GM12878 (cell line): ENCODE results near the gene TTLL12. TPM values are rescaled to one million over a fixed set of nuclear protein-coding genes. Genes with fewer than 3 reads are reported as not detected.

Experiments used
- ATAC-seq: fragments of 200-7000 bp; cut with Tn5 transposase; 3 replicates; pipeline ENCODE4 v1.9.1; 2020; ENCODE audit warnings: mild to moderate bottlenecking, moderate library complexity
- BruUV-seq: library from RNA; stranded (reverse); fragments of 400-500 nt; replicated peaks from 2 replicates; lab custom pipeline; 2021; lab: Mats Ljungman, UMichigan
- CTCF ChIA-PET: fragments of 300-600 bp; sonication (Branson Sonifier 250); formaldehyde crosslinking; extraction: SDS; loops from one replicate; lab custom pipeline; 2021; ENCODE audit warnings: inconsistent platforms; lab: Yijun Ruan, JAX
- POLR2A ChIA-PET: fragments of 350-600 bp; formaldehyde crosslinking; extraction: SDS; loops from one replicate; lab custom pipeline; 2021; ENCODE audit warnings: inconsistent platforms; lab: Charles Lee
- RAD21 ChIA-PET: fragments of 300-600 bp; sonication (Branson Sonifier 250); formaldehyde crosslinking; loops from one replicate; lab custom pipeline; 2023; ENCODE audit warnings: antibody characterized with exemption; ENCODE audit not compliant: unreplicated experiment; lab: Charles Lee
- SMC1A ChIA-PET: fragments of 300-600 bp; sonication (Branson Sonifier 250); formaldehyde crosslinking; loops from one replicate; lab custom pipeline; 2023; ENCODE audit not compliant: unreplicated experiment, uncharacterized antibody; lab: Charles Lee
- DNase-seq: peaks from one replicate; pipeline ENCODE4 v3.0.0-alpha.2; 2011; ENCODE audit warnings: low read depth, low spot score
- FAIRE-seq: peaks from 3 replicates; lab custom pipeline; 2011; peaks lifted over from hg19 to GRCh38; lab: Jason Lieb, UNC
- H2AFZ ChIP-seq: 2 replicates; pipeline ENCODE4 v1.6.0; 2011; ENCODE audit warnings: low read depth, low read length, control low read depth; ENCODE audit not compliant: control insufficient read depth
- H3K27ac ChIP-seq: 2 replicates; pipeline ENCODE4 v1.5.1; 2011; ENCODE audit warnings: control low read depth; ENCODE audit not compliant: control insufficient read depth, insufficient read depth
- H3K27me3 ChIP-seq, 2 experiments: replicated peaks in 1 of 2; 2 replicates each; pipeline versions ENCODE4 v1.6.0 to v1.6.1; 2011; ENCODE audit warnings: low read length in 1 of 2; ENCODE audit not compliant: control insufficient read depth in 2 of 2, insufficient read depth in 2 of 2
- H3K36me3 ChIP-seq, 2 experiments: 2 replicates each; pipeline ENCODE4 v1.5.1; 2011; ENCODE audit warnings: low read length in 1 of 2; ENCODE audit not compliant: control insufficient read depth in 2 of 2, insufficient read depth in 2 of 2
- H3K4me1 ChIP-seq: 2 replicates; pipeline ENCODE4 v1.6.1; 2011; ENCODE audit warnings: mild to moderate bottlenecking, low read length, moderate library complexity, mixed read lengths; ENCODE audit not compliant: control insufficient read depth, insufficient read depth
- H3K4me2 ChIP-seq: 2 replicates; pipeline ENCODE4 v1.6.0; 2011; ENCODE audit warnings: control low read depth; ENCODE audit not compliant: control insufficient read depth, insufficient read depth
- H3K4me3 ChIP-seq: fragments of 200-600 bp; sonication (generic); 2 replicates; pipeline ENCODE4 v1.5.1; 2016
- H3K79me2 ChIP-seq: 2 replicates; pipeline ENCODE4 v1.6.0; 2011; ENCODE audit warnings: low read length; ENCODE audit not compliant: control insufficient read depth, insufficient read depth
- H3K9ac ChIP-seq: 2 replicates; pipeline ENCODE4 v1.8.0; 2011; ENCODE audit warnings: low read length, control low read depth, mixed read lengths; ENCODE audit not compliant: control insufficient read depth, insufficient read depth
- H3K9me3 ChIP-seq: replicated peaks from 3 replicates; pipeline ENCODE4 v1.5.1; 2011; ENCODE audit warnings: mild to moderate bottlenecking, low read length; ENCODE audit not compliant: control insufficient read depth, insufficient read depth
- H4K20me1 ChIP-seq: 2 replicates; pipeline ENCODE4 v1.6.0; 2011; ENCODE audit not compliant: control insufficient read depth, insufficient read depth
- CEBPB ChIP-seq, 2 experiments: fragments of 150-350 bp in 1 of 2; IDR thresholded peaks; 2 replicates each; pipeline ENCODE4 v1.6.1; 2012 to 2014; ENCODE audit warnings: low read depth in 2 of 2, low read length in 2 of 2, borderline replicate concordance in 1 of 2, inconsistent platforms in 1 of 2
- CREB1 ChIP-seq: IDR thresholded peaks from 2 replicates; pipeline ENCODE4 v1.6.1; 2012; ENCODE audit warnings: low read depth, mild to moderate bottlenecking, inconsistent platforms
- EGR1 ChIP-seq, 2 experiments: IDR thresholded peaks; 1 replicate in 1 of 2; 2 replicates in 1 of 2; pipeline ENCODE4 v1.6.1; 2011 to 2012; ENCODE audit warnings: low read depth in 2 of 2, low read length in 2 of 2, borderline replicate concordance in 1 of 2, mild to moderate bottlenecking in 1 of 2, moderate library complexity in 1 of 2
- IKZF2 ChIP-seq, 2 experiments: fragments of 450-650 bp; IDR thresholded peaks; 2 replicates each; pipeline ENCODE4 v1.6.1; 2017; ENCODE audit warnings: mild to moderate bottlenecking in 2 of 2, moderate library complexity in 2 of 2
- JUND ChIP-seq: IDR thresholded peaks from 2 replicates; pipeline ENCODE4 v1.6.1; 2012; ENCODE audit warnings: low read depth, mild to moderate bottlenecking, low read length, improper control_type of control experiment, moderate library complexity
- PKNOX1 ChIP-seq: fragments of 450-650 bp; IDR thresholded peaks from 2 replicates; pipeline ENCODE4 v1.6.1; 2016; ENCODE audit warnings: mild to moderate bottlenecking
- POU2F2 ChIP-seq: IDR thresholded peaks from 3 replicates; pipeline ENCODE4 v1.6.1; 2011; ENCODE audit warnings: low read depth, mild to moderate bottlenecking, low read length, borderline replicate concordance
- WGBS: methylation state at CpG from one replicate; pipeline ENCODE4 v1.1.6; 2016; ENCODE audit warnings: low lambda C conversion rate; ENCODE audit not compliant: insufficient replicate concordance, insufficient coverage; ENCODE audit errors: missing lambda C conversion rate; 5-methylcytosine and 5-hydroxymethylcytosine counted together
- in situ Hi-C: fragments of 300-500 bp; cut with MboI; formaldehyde crosslinking; loops from 9 replicates; pipeline ENCODE4 v1.14.3; 2018; ENCODE audit warnings: mixed read lengths
- intact Hi-C: fragments of 100-400 bp; cut with micrococcal nuclease; formaldehyde crosslinking; loops from one replicate; pipeline ENCODE4 v1.14.2; 2022; ENCODE audit not compliant: unreplicated experiment
- polyA plus RNA-seq, 11 experiments: library from polyadenylated mRNA; depleted of rRNA in 4 of 11; unstranded in 6 of 11; stranded (reverse) in 5 of 11; fragments of >200 nt; fragmentation: Nextera tagmentation in 4 of 11; fragmentation: Illumina TruSeq in 1 of 11; extraction: Ambion mirVana in 4 of 11; extraction: Trizol in 1 of 11; gene quantifications; 1 replicate in 1 of 11; 2 replicates in 10 of 11; pipeline versions ENCODE4 v1.2.1 to v1.2.3, GENCODE V29; 2011 to 2016; ENCODE audit warnings: inconsistent platforms in 2 of 11, missing spikeins in 2 of 11, low read depth in 1 of 11
- total RNA-seq, 4 experiments: library from RNA; depleted of rRNA in 3 of 4; stranded (reverse); fragments of >200 nt in 3 of 4; fragmentation: Illumina TruSeq in 1 of 4; extraction: Trizol in 1 of 4; gene quantifications; 2 replicates each; pipeline versions ENCODE4 v1.2.1 to v1.2.3, GENCODE V29; 2013 to 2021

The TTLL12 gene
- total and polyA plus RNA-seq, 10 of the 15 experiments (the other 5 are each of a cell fraction or from before 2014, with no cell fraction given): 1.00 to 89.8 (median 38.5) TPM

GRCh38 chr22:43157874-43158546 lies 28.9 kb downstream of the TTLL12 start:
- CTCF ChIA-PET: interaction anchor here (0.6 kb wide), 1 partner anchor 1491 kb away, joined by 3 read pairs; no protein-coding TSS in a partner anchor
- no peaks in the 10 kb centered on the region; a peak in 1 of 4 replicates for H3K27me3 ChIP-seq
- no peak for TF ChIP-seq PKNOX1
- TF ChIP-seq IKZF2 (IDR thresholded peaks at IDR 0.05): no peak
- TF ChIP-seq CREB1: no peak
- no peak for TF ChIP-seq JUND
- no peak for TF ChIP-seq CEBPB (IDR thresholded peaks at IDR 0.05; ENCODE audit: borderline replicate concordance in 1 of 2, low read depth in 2 of 2, low read length in 2 of 2)
- TF ChIP-seq POU2F2: no peak
- no peak for TF ChIP-seq EGR1 (IDR thresholded peaks at IDR 0.05; ENCODE audit: borderline replicate concordance in 1 of 2, low read depth in 2 of 2, low read length in 2 of 2)
- 80% methylated on average over 9 of the region's 9 CpGs for WGBS
- intact Hi-C loops (no loop called here), in situ Hi-C loops (no loop called here)
- H3K4me1 ChIP-seq: no peaks in the 10 kb centered on the region; the same call in 1 of the 2 replicates
- no peaks in the 10 kb centered on the region for H3K9me3 ChIP-seq
- RAD21 ChIA-PET: no interaction called here
- no peak overlapping the region for H3K4me2 ChIP-seq
- DNase-seq (no peak), FAIRE-seq (no peak), ATAC-seq (no peak)
- H4K20me1 ChIP-seq: no peaks in the 10 kb centered on the region
- POLR2A ChIA-PET: no interaction called here
- H2AFZ ChIP-seq: no peak overlapping the region
- H3K36me3 ChIP-seq: no peaks in the 10 kb centered on the region
- no peak overlapping the region for H3K27ac ChIP-seq
- H3K79me2 ChIP-seq: no peaks in the 10 kb centered on the region; the same call in 1 of the 2 replicates
- BruUV-seq: no TSS peak
- H3K4me3 ChIP-seq: no peak overlapping the region
- SMC1A ChIA-PET: interaction anchor here (1.1 kb wide), 1 partner anchor 189 kb away, joined by 3 read pairs; no protein-coding TSS in a partner anchor
- H3K9ac ChIP-seq: no peak overlapping the region
